Mucosa of descending colon (tissue), 3 donors: ENCODE measurements around the gene FBXO41. TPM values are rescaled to one million over a fixed set of nuclear protein-coding genes. Genes with fewer than 3 reads are reported as not detected.

Source experiments
- ATAC-seq: fragments of 200-7000 bp; cut with Tn5 transposase; one replicate; pipeline ENCODE4 v1.9.1; 2020; ENCODE audit warnings: mild to moderate bottlenecking, moderate library complexity
- DNase-seq, 3 donors: peaks; one replicate each; pipeline ENCODE4 v3.0.0-alpha.2; 2020
- H3K36me3 ChIP-seq: fragments of 200-600 bp; one replicate; pipeline ENCODE4 v1.8.0; 2021; ENCODE audit warnings: low read depth, mild to moderate bottlenecking
- H3K4me1 ChIP-seq: fragments of 200-600 bp; one replicate; pipeline ENCODE4 v1.8.0; 2021; ENCODE audit warnings: low read depth, mild to moderate bottlenecking
- H3K4me3 ChIP-seq: fragments of 200-600 bp; one replicate; pipeline ENCODE4 v1.8.0; 2021; ENCODE audit warnings: mild to moderate bottlenecking
- H3K9me3 ChIP-seq: fragments of 200-600 bp; one replicate; pipeline ENCODE4 v1.8.0; 2021; ENCODE audit warnings: mild to moderate bottlenecking
- intact Hi-C, 2 donors: fragments of 100-400 bp; cut with DNase I in 1 of 2; cut with micrococcal nuclease in 1 of 2; formaldehyde crosslinking; loops; one replicate each; pipeline versions ENCODE4 v1.11.0 to v1.11.1; 2022; cut with DNase I, micrococcal nuclease
- long read RNA-seq, 2 donors: library from polyadenylated mRNA; unstranded; transcript quantifications; one replicate each; pipeline ENCODE4 v2.0.0, GENCODE V29; 2019 to 2021
- total RNA-seq, 3 donors: library from RNA; stranded (reverse); fragmentation: NEBNext Ultra II Directional in 2 of 3; extraction: Animal tissue kit (Norgen Biotek cat#: 25700) in 2 of 3; gene quantifications; one replicate each; pipeline versions ENCODE4 v1.2.1 to v1.2.4, GENCODE V29; 2021 to 2023
- TF ChIP-seq, protein P1 (sequence below): fragments of 200-600 bp; IDR thresholded peaks from one replicate; pipeline ENCODE4 v1.8.0; 2022; ENCODE audit warnings: antibody characterized with exemption, mild to moderate bottlenecking
- donor health status: DM: no; HTN: no; CAD: no; lungs with moderate emphysema.
- donor health status: DM: no; HTN: no; CAD: no.
- donor health status: DM: no; HTN: yes; CAD: no.

The FBXO41 gene, protein sequence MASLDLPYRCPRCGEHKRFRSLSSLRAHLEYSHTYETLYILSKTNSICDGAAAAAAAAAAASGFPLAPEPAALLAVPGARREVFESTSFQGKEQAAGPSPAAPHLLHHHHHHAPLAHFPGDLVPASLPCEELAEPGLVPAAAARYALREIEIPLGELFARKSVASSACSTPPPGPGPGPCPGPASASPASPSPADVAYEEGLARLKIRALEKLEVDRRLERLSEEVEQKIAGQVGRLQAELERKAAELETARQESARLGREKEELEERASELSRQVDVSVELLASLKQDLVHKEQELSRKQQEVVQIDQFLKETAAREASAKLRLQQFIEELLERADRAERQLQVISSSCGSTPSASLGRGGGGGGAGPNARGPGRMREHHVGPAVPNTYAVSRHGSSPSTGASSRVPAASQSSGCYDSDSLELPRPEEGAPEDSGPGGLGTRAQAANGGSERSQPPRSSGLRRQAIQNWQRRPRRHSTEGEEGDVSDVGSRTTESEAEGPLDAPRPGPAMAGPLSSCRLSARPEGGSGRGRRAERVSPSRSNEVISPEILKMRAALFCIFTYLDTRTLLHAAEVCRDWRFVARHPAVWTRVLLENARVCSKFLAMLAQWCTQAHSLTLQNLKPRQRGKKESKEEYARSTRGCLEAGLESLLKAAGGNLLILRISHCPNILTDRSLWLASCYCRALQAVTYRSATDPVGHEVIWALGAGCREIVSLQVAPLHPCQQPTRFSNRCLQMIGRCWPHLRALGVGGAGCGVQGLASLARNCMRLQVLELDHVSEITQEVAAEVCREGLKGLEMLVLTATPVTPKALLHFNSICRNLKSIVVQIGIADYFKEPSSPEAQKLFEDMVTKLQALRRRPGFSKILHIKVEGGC
- 1 to 10 TPM; 2.0 to 4.8 (median 2.9) TPM for total RNA-seq
- long read RNA-seq, donor 1, partial matches to known transcripts, result 0 of 2 reads
- long read RNA-seq, donor 1, other reads (novel, unspliced or antisense), result 2 of 2 reads
- long read RNA-seq, donor 2, result 0 reads

DNA sequence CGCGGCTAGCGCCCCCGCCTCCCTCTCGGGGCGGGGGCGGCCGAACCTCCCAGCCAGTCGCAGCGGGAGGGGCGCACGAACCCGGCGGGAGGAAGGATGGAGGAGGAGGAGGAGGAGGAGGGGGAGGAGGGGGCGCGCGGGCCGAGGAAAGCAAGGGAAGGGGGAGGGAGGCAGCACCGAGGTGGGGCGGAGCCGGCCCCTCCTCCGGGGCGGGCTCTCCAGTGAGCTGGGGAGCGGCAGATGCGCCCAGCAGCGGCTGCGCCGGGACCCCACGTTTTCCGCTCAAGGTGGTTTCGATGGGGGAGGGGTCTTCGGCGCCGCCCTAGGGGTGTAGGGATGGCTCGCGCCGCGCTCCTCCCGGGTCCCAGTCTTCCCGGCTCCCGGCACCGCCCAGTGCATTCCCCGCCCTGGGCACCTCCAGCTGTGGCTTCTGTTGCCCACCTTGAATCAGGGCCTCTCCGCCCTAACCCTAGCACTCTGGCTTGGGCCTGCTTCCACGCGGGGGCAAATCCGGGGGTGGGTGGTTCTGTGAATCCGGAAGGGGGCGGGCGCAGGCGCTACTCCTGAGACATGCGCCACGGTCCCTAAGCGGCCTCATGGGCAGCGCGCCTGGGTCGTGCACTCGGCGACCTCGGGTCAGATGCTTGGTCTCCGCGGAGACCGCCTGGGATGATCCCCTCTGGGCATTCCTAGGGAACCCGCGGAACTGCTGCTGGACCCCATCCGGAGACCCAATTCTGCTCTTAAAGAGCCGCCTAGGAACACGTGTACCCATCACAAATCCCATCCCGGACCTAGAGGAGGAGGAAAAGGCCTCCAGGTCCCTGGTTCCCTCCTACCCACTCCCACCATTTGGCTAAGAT lies at the start of gene FBXO41:
Gene FBXO41 (minus strand): TSS at position 183 of the 863 bp plus-strand sequence. CDS start 14,848 bp downstream, outside the sequence.
- DNase-seq, result peak; percentile 43 to 81 (median 68)
- intact Hi-C loops, result no loop called here
- TF ChIP-seq, protein P1, sequence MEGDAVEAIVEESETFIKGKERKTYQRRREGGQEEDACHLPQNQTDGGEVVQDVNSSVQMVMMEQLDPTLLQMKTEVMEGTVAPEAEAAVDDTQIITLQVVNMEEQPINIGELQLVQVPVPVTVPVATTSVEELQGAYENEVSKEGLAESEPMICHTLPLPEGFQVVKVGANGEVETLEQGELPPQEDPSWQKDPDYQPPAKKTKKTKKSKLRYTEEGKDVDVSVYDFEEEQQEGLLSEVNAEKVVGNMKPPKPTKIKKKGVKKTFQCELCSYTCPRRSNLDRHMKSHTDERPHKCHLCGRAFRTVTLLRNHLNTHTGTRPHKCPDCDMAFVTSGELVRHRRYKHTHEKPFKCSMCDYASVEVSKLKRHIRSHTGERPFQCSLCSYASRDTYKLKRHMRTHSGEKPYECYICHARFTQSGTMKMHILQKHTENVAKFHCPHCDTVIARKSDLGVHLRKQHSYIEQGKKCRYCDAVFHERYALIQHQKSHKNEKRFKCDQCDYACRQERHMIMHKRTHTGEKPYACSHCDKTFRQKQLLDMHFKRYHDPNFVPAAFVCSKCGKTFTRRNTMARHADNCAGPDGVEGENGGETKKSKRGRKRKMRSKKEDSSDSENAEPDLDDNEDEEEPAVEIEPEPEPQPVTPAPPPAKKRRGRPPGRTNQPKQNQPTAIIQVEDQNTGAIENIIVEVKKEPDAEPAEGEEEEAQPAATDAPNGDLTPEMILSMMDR, result no peak

DNA sequence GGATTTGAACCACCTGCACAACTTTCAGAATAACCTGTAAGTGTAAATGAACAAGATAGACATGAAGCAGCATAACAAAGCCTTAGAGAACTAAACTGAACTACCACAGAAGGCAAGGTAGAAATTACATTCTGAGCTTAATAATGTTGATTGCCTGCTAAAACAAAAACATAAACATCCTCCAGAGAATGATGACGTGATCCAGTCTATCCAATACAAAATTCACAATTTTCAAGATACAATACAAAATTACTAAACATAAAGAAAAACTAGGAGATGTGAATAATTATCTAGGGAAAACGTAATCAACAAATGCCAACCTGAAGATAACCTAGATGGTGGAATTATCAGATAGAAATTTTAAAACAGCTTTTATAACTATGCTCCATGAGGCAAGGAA lies 49.8 kb upstream of the FBXO41 start:
- H3K4me1 ChIP-seq, result no peaks in the 10 kb centered on the region
- ATAC-seq (no peak), DNase-seq (no peak)
- intact Hi-C loops, result no loop called here
- TF ChIP-seq, protein P1, result no peak
- H3K36me3 ChIP-seq, result no peaks in the 10 kb centered on the region
- H3K9me3 ChIP-seq, result no peaks in the 10 kb centered on the region
- H3K4me3 ChIP-seq, result no peak overlapping the region

More for the DNA sequence above, at the start of gene FBXO41:
- ATAC-seq, result peak; percentile 82
- Histone ChIP-seq H3K4me3 (peak within 1 kb of the TSS; percentile 17), H3K4me1 (peaks cover 9% of the 10 kb centered on the region), H3K36me3 (no peaks in the 10 kb centered on the region), H3K9me3 (no peaks in the 10 kb centered on the region)

DNA sequence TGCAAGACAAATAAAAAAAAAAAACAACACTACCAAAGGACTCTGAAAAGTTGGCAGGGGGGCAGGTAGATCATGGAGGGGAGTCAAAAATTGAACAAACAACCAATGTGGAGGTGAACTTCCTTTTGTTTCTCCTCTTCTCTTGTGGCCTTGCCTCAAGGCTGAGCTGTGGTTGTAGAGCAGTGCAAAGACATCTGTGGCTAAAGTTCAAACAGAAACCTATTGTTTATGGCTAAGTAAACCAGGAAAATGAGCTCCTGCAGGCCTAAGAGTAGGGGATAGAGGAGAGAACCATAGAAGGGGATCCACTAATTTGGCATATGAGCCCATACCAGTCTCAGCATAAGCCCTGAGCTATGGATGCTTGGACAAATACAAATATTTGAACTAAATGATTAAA lies 49.3 kb upstream of the FBXO41 start:
- H3K4me1 ChIP-seq, result no peaks in the 10 kb centered on the region
- no peaks in the 10 kb centered on the region for H3K9me3 ChIP-seq
- no peak for DNase-seq
- H3K4me3 ChIP-seq, result no peak overlapping the region
- intact Hi-C loops, result no loop called here
- no peak for ATAC-seq
- H3K36me3 ChIP-seq, result no peaks in the 10 kb centered on the region
- TF ChIP-seq, protein P1, result no peak

DNA sequence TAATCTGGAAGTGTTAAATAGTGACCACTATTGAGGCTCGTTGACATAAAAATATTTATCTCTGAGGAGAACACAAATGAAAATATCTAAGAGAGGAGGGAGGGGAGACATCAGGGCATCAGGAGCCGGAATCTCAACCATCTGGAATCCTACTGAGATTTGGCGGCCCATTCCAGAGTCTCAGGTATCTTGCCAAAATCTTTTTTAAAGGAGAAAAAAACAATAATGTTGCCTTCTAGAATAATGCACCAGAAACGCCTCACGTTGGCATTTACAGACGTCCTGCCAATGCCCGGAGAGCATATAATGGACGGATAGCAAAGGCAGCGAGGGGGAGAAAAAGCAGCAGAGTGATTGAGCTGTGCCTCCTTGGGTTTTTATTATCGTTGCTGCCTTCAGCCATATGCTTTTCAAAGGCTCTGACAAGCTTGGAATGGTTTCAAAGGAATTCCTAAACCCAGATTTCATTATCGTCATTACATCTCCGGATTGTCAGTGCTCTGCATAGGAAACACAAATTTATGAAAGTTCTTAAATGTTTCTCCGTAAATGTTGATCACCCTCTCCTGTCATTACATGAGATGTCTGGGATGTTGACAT lies 39.9 kb upstream of the FBXO41 start:
- TF ChIP-seq, protein P1, result no peak
- intact Hi-C loops, result no loop called here
- ATAC-seq (no peak), DNase-seq (no peak)
- Histone ChIP-seq H3K4me3 (no peak overlapping the region), H3K9me3 (no peaks in the 10 kb centered on the region), H3K36me3 (no peaks in the 10 kb centered on the region), H3K4me1 (no peaks in the 10 kb centered on the region)
